ES-I3 (cell line): Measurements from ENCODE around the gene TBC1D9B.

ENCODE experiments used
- H3K36me3 ChIP-seq: 2 replicates; pipeline ENCODE4 v1.6.1; 2013; ENCODE audit warnings: mild to moderate bottlenecking, low read length, control low read depth, moderate library complexity; ENCODE audit not compliant: insufficient read depth
- H3K4me1 ChIP-seq: 2 replicates; pipeline ENCODE4 v1.6.1; 2013; ENCODE audit warnings: mild to moderate bottlenecking, control low read depth, low read length; ENCODE audit not compliant: insufficient read depth
- H3K9ac ChIP-seq: 2 replicates; pipeline ENCODE4 v1.6.1; 2013; ENCODE audit warnings: low read depth, mild to moderate bottlenecking, low read length, moderate library complexity
- H3K9me3 ChIP-seq: 2 replicates; pipeline ENCODE4 v1.6.1; 2013; ENCODE audit warnings: mild to moderate bottlenecking, low read length, moderate library complexity; ENCODE audit not compliant: control insufficient read depth, insufficient read depth

TBC1D9B gene

DNA sequence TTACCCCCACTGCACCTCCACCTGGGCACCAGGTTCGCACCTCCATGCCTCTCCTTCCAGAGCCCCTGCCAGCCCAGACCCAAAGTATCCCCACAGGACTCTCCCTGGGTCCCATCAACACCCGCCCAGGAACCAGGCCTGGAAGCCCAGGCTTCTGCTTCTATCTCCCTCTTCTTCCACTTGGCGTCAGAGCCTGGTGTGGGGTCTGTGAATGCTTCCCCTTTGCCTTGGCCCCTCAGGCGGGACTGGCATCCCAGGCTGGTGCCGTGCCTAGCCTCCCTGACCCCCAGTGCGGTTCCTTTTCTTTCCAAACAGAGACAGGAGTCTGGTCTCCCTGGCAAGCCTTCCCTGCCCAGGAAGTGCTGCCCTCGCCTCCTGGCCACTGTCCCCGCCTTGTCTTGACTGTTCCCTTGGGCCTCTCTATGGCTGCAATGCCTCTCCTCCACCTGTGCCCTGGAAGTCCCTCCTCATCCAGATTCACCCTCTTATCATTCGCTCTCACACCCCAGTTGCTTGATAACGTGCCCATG is 7.8 kb upstream of the TBC1D9B start:
- Histone ChIP-seq H3K4me1 (peaks cover 10% of the 10 kb centered on the region), H3K9me3 (no peaks in the 10 kb centered on the region), H3K9ac (no peak overlapping the region), H3K36me3 (no peaks in the 10 kb centered on the region)

DNA sequence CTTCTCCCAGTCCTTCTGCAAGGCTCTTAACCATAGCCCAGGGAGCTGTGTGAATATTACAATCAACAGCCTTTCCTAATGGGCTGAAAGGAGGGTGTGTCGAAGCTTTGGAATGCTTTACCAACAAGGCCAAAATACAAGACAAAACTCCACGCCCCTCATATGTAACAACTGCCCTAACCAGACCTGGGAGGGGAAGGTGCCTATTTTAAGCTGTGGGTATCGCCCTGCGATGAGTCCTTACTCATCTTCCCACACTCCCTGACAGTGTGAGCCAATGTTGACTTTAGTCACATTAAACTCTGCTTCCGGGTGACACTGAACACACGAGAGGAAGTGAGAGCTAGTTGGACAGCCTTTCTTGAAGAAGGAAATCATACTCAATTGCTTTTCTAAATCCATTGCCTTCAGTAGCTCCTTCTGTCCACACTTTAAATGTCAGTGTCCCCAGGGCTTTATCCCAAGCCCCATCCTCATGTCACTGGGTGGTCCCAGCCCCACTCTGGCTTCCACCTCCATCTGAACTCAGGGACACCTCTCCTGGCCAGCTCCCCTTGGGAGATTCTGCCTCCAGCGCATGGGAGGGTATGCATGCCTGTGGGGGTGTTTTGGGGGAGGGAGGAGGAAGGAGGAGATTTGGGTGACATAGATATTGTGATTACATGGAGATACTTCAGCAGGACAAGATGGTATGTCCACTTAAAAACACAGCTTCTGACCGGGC is 6.5 kb upstream of the TBC1D9B start:
- Histone ChIP-seq H3K4me1 (peaks cover 10% of the 10 kb centered on the region), H3K9ac (no peak overlapping the region), H3K9me3 (no peaks in the 10 kb centered on the region), H3K36me3 (no peaks in the 10 kb centered on the region)

DNA sequence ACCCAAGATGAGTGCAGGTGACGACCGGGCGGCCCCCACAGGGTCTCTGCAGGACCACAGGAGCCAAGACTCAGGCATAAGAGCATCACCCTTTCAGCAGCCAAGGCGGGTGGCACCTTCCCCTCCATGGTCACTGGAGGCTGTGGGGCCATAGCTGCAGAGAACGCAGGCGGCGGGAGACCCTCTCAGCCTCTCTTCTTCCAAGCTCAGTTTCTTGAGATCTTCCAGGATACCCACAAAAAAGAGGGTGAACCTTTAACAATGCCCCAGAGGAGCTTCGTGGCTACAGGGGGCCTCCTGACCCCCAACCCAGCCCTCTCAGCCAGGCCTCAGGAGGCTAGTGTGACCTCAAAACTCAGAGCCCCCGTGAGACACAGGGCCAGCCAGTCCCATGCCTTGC is 5.8 kb upstream of the TBC1D9B start:
- H3K9ac ChIP-seq = no peak overlapping the region
- no peaks in the 10 kb centered on the region for H3K36me3 ChIP-seq
- H3K4me1 ChIP-seq = peaks cover 10% of the 10 kb centered on the region
- H3K9me3 ChIP-seq = no peaks in the 10 kb centered on the region

DNA sequence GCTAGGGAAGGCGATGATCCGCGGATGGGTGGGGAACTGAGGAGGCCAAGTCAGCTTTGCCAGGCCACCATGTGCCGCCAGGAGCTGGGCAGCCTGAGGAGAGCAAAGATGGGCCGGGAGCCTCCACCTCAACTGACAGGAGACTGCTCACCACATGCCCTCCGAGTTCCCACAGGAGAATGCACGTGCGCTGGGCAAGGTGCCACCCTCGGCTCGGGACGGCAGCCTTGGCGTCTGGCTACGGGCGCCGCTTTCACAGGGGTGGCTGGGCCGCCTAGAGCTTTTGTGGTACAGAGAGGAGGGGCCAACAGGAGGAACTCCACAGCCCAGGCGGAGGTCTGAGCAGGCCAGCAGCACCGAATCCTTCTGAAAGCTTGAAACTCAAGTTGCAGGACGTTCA is 5.3 kb upstream of the TBC1D9B start:
- Histone ChIP-seq H3K9me3 (no peaks in the 10 kb centered on the region), H3K36me3 (no peaks in the 10 kb centered on the region), H3K4me1 (peaks cover 10% of the 10 kb centered on the region), H3K9ac (no peak overlapping the region)

DNA sequence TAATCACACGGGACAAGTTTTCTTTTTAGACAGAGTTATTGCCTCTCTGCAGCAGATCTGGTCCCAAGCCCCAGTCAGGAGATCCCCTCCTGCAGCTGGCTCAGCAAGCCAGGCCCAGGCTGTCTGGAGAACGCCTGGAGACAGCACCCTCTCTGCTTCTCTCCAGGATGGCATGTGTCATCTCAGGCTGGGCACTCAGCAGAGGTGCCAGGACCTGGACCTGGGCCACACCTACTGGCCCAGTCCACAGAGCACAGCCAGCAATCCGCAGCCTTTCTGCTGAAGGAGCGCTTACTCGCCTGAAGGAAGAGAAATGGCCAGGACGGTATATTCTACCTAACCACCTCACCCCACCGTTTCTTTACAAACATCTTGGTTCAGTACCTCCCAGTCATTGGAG is 4.7 kb upstream of the TBC1D9B start:
- H3K4me1 ChIP-seq = peaks cover 10% of the 10 kb centered on the region

DNA sequence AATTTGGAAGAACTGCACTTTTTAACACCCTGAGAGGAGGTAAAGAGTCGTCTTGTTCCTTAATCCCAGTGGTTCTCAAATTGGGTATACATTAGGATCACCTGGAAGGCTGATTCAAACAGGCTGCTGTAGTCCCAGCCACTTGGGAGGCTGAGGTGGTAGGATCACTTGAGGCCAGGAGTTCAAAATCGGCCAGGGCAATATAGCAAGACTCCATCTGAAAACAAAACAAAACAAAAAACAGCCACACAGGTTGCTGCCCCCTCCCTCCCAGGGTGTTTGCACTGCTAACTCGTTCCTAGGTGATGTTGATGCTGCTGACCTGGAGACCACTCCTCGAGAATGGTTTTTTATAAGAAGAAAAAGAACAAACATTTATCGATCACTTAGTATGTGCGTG is 1.5 kb upstream of the TBC1D9B start:
- H3K36me3 ChIP-seq = no peaks in the 10 kb centered on the region
- H3K4me1 ChIP-seq = peaks cover 6% of the 10 kb centered on the region; the same call in 1 of the 2 replicates
- no peaks in the 10 kb centered on the region for H3K9me3 ChIP-seq
- no peak overlapping the region for H3K9ac ChIP-seq

More for the DNA sequence above, 4.7 kb upstream of the TBC1D9B start:
- H3K9me3 ChIP-seq = no peaks in the 10 kb centered on the region
- no peaks in the 10 kb centered on the region for H3K36me3 ChIP-seq
- H3K9ac ChIP-seq = no peak overlapping the region

DNA sequence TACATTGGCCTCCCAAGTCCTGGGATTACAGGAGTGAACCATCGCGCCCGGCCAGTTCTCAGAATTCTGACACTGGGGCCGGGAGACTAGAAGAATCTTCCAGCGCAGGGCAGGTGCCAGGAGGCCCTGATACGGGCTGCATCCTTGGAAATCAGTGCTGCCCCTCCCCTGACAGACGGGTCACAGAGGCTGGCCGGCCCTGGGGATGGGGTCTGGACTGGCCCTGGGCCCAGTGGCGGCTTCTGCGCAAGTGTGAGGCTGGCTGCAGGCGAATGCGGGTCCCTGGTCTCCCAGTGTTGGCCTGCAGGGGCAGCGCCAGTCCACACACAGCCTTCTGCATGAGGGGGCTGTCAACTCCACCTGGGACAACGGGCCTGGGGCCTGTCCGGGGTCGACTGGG is 831 bp upstream of the TBC1D9B start:
- Histone ChIP-seq H3K9me3 (no peaks in the 10 kb centered on the region), H3K9ac (no peak overlapping the region), H3K36me3 (no peaks in the 10 kb centered on the region), H3K4me1 (no peaks in the 10 kb centered on the region)

DNA sequence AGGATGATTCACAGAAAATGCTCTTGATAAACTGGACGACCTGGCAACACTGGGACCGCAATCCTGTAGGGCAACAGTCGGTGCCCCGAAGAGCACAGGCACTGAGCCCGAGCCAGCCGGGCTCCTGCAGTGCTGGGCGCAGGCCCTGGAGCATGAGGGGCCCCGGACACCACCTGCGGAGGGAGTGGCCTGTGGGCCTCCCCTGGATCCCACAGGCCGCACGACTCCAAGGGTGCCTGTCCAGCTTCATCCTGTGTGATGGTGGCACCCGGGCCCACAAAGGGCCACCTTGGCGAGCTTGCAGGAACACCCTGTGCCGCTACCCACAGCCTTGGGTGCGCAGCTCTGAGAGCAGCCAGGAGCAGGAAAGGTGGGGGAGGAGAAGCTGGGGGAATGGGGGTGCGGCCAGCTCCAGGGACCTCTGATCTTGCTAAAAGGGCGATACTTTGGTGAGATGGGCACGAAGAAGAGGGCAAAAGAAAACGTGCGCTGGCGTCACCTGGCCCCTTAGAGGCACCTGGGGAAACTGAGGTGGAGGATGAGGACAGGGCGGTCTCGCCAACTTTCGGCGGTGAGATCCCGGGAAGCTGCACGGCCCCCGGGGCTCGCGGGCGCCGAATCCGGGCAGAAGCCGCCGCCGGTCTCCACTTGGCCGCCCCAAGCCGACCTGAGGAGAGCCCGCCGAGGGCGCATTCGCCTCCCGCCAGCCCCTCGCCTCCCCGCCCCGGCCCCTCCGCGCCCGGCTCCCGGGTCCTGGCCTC is 722 bp downstream of the TBC1D9B start:
- H3K4me1 ChIP-seq = no peaks in the 10 kb centered on the region
- no peaks in the 10 kb centered on the region for H3K9me3 ChIP-seq
- peak overlapping the region; percentile 63 for H3K9ac ChIP-seq
- no peaks in the 10 kb centered on the region; the same call in 1 of the 2 replicates for H3K36me3 ChIP-seq

DNA sequence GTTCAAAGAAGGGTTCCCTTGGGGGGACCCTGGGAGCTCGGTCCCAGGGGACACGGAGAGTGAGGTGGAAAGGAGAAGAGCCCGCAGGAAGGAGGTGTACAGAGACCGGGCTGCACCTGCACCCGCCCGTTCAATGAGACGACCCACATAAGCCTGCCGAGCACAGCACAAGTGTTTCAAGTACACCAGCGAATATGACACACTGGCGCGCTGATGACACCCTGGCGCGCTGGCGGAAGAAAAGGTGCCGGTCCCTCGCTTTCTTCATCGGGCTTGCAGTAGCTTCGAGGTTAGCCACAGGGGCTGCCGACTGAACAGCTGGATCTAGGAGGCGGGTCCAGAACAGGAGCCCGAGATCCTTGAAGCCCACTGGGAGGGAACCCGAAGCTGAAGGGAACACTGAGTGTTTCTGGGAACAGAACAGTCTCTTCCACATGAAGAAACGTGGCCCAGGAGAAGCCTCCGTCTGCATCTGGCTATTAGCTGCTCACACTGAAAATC is 1.4 kb downstream of the TBC1D9B start:
- Histone ChIP-seq H3K36me3 (no peaks in the 10 kb centered on the region; the same call in 1 of the 2 replicates), H3K9me3 (no peaks in the 10 kb centered on the region), H3K9ac (peak overlapping the region; percentile 63; the same call in 1 of the 2 replicates), H3K4me1 (no peaks in the 10 kb centered on the region)

DNA sequence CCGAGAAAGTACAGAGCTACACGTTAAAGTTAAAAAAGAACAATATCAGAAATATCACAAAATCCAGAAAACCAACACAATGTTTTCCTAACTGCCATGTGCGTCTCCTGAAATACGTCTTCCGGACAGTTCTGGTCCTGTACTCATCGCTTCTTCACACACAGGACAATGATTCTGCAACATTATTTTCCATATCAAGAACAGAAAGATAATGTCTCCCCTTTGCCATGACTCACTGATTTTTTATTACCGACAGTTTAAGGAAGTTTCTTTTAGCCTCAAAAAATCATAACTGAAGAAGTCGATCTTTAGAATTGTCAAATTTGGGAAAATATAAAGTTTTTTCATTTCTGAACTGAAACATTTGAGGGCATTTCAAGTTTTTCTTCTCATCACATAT is 2.5 kb downstream of the TBC1D9B start:
- Histone ChIP-seq H3K9me3 (no peaks in the 10 kb centered on the region), H3K36me3 (no peaks in the 10 kb centered on the region; the same call in 1 of the 2 replicates), H3K9ac (no peak overlapping the region), H3K4me1 (no peaks in the 10 kb centered on the region)

DNA sequence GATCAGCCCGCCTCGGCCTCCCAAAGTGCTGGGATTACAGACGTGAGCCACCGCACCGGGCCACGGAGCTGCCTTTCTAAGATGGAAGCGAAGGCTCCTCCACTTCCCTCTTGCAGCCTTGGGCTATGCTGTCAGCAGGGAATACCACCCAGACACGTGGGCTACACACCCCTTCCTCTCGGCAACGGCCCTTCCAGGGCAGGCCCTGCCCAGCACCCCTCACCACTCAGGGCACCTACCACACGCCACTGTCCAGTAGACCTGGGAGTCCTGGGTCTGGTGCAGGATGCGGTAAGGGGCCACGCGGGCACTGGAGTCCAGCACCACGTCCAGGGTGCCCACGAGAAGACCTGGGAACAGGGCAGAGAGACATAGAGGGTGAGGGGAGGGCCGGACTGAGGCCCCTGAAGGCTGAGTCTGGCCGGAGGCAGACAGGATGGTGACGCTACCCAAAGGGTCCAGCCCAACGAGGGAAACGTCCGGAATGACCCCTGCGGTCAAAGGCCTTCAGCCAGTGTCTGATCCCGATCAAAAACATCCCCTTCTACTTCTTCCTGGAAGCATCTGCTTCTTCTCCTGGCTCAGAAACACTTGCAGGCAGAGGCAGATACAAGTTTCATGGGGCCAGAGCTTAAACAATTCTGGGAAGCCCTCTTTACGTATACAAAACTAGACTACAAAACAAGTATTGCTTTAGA is 3.1 kb downstream of the TBC1D9B start:
- Histone ChIP-seq H3K4me1 (no peaks in the 10 kb centered on the region), H3K9me3 (no peaks in the 10 kb centered on the region), H3K9ac (no peak overlapping the region), H3K36me3 (no peaks in the 10 kb centered on the region; the same call in 1 of the 2 replicates)

DNA sequence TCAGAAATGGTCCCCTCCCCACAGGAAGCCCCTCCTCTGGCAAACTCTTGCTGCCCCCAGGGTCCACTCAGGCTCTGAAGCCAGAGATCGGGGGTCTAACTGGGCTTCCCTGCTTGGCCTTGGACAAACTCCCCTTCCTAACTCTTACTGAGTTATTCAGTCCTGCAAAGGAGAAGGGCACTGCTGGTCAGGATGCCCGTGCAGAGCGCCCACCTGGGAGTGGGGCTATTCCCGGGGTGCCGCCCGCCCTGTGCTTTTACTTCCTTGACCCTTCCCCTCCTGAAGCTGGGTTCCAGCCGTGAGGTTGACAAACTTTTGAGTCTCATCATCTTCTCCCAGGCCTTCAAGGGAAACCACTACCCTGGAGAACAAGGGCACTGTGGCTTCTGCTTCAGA is 4.9 kb downstream of the TBC1D9B start:
- Histone ChIP-seq H3K4me1 (no peaks in the 10 kb centered on the region), H3K9ac (no peak overlapping the region), H3K9me3 (no peaks in the 10 kb centered on the region), H3K36me3 (peaks cover under 1% of the 10 kb centered on the region)

DNA sequence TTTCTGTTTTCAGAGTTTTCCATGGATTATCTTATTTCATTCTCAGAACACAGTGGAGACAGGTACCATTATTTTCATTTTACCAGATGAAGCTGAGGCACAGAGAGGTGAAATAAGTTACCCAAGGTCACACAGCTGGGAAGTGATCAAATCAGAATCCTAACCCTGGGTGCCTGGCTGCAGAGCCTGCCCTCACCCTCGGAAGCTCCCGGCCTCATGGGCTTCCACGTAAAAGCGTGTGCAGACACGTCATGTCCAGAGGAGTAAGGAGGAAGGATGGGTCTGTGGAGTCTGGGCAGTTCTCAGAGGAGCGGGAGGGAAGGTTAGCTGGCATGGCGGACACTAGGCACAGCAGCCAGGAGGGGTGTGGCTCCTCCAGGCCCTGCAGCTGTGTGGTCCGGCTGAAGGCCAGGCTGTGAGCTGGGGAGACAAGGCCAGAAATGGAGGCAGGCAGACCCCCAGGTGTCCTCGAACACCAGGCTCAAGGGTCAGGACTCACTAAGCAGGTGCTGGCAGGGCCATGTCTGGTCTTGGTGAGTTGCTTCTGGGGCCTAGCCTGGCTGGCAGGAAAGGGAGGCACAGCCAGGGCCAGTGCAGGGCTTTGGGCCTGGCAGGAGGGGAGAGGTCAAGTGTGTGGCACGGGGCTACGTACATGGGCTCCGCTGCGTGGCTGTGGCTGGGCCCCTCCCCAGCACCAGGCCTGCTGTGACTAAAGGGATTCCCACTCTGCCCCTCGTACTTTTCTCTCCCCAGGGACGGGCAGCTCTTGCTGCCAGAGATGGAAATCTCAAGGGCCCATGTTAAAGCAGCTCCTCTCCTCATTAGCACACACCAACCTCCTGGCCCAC is 5.6 kb downstream of the TBC1D9B start:
- peaks cover 3% of the 10 kb centered on the region for H3K36me3 ChIP-seq
- no peaks in the 10 kb centered on the region for H3K9me3 ChIP-seq
- H3K4me1 ChIP-seq = no peaks in the 10 kb centered on the region
- H3K9ac ChIP-seq = no peak overlapping the region
